Caco-2 (cell line): ENCODE measurements around the gene PDX1. TPM values are rescaled to one million over a fixed set of nuclear protein-coding genes. Genes with fewer than 3 reads are reported as not detected.

ENCODE experiments used
- BruUV-seq: library from RNA; stranded (reverse); fragments of 400-500 nt; replicated peaks from 2 replicates; lab custom pipeline; 2021; lab: Mats Ljungman, UMichigan
- CTCF ChIA-PET: fragments of 300-600 bp; sonication (Branson Sonifier 250); formaldehyde crosslinking; loops from one replicate; lab custom pipeline; 2022; ENCODE audit warnings: antibody characterized with exemption; lab: Charles Lee
- POLR2A ChIA-PET: fragments of 300-600 bp; sonication (Branson Sonifier 250); formaldehyde crosslinking; loops from one replicate; lab custom pipeline; 2022; ENCODE audit warnings: antibody characterized with exemption; lab: Charles Lee
- DNase-seq, 2 experiments: peaks; one replicate each; pipeline versions ENCODE4 v3.0.0 to v3.0.0-alpha.2; 2020 to 2022
- H3K27me3 ChIP-seq: replicated peaks from 2 replicates; pipeline ENCODE4 v1.6.0; 2011; ENCODE audit warnings: low read length; ENCODE audit not compliant: control insufficient read depth, insufficient read depth
- H3K36me3 ChIP-seq: 2 replicates; pipeline ENCODE4 v1.5.1; 2011; ENCODE audit warnings: low read length; ENCODE audit not compliant: control insufficient read depth, insufficient read depth
- H3K4me1 ChIP-seq: fragments of 250-450 bp; sonication (Bioruptor Pico); 2 replicates; pipeline ENCODE4 v1.5.1; 2020; ENCODE audit warnings: mild to moderate bottlenecking
- H3K4me3 ChIP-seq: 2 replicates; pipeline ENCODE4 v1.5.1; 2011; ENCODE audit warnings: low read depth, mild to moderate bottlenecking, control low read depth, low read length
- H3K9me3 ChIP-seq: fragments of 250-450 bp; sonication (Bioruptor Pico); 2 replicates; pipeline ENCODE4 v1.5.1; 2020; ENCODE audit warnings: mild to moderate bottlenecking, moderate library complexity
- H3K27ac Mint-ChIP-seq: one replicate; pipeline ENCODE4 v1.8.0; 2022; ENCODE audit warnings: mixed read lengths; ENCODE audit not compliant: unreplicated experiment
- H3K27me3 Mint-ChIP-seq: one replicate; pipeline ENCODE4 v1.8.0; 2022; ENCODE audit warnings: mixed read lengths; ENCODE audit not compliant: insufficient read depth, unreplicated experiment
- H3K36me3 Mint-ChIP-seq: one replicate; pipeline ENCODE4 v1.8.0; 2022; ENCODE audit warnings: mild to moderate bottlenecking, mixed read lengths; ENCODE audit not compliant: insufficient read depth, unreplicated experiment
- H3K4me1 Mint-ChIP-seq: one replicate; pipeline ENCODE4 v1.8.0; 2022; ENCODE audit warnings: low read depth, mixed read lengths; ENCODE audit not compliant: unreplicated experiment
- H3K4me3 Mint-ChIP-seq: one replicate; pipeline ENCODE4 v1.8.0; 2022; ENCODE audit warnings: mild to moderate bottlenecking, moderate library complexity, mixed read lengths; ENCODE audit not compliant: unreplicated experiment
- H3K9me3 Mint-ChIP-seq: one replicate; pipeline ENCODE4 v1.8.0; 2022; ENCODE audit warnings: mixed read lengths; ENCODE audit not compliant: unreplicated experiment
- CTCF ChIP-seq, 2 experiments: fragments of 200-600 bp in 1 of 2; IDR thresholded peaks; 1 replicate in 1 of 2; 2 replicates in 1 of 2; pipeline versions ENCODE4 v1.5.1 to v1.8.0; 2011 to 2022; ENCODE audit warnings: antibody characterized with exemption in 1 of 2, control low read depth in 1 of 2, inconsistent platforms in 1 of 2, low read depth in 1 of 2, low read length in 1 of 2, mild to moderate bottlenecking in 1 of 2, moderate library complexity in 1 of 2; ENCODE audit not compliant: insufficient read depth in 1 of 2, severe bottlenecking in 1 of 2, unreplicated experiment in 1 of 2
- intact Hi-C: fragments of 100-400 bp; cut with micrococcal nuclease; formaldehyde crosslinking; loops from one replicate; pipeline ENCODE4 v1.10.0; 2022; ENCODE audit not compliant: unreplicated experiment
- total RNA-seq: library from RNA; stranded (reverse); gene quantifications from 2 replicates; pipeline ENCODE4 v1.2.3, GENCODE V29; 2022

PDX1 gene
- total RNA-seq, 1 experiment from 2014 or later, result 3.7 TPM

GRCh38 chr13:27928805-27929753, 9.3 kb downstream of the PDX1 start:
- Histone ChIP-seq H3K9me3 (no peaks in the 10 kb centered on the region), H3K27me3 (no peaks in the 10 kb centered on the region), H3K4me1 (no peaks in the 10 kb centered on the region), H3K4me3 (no peak overlapping the region), H3K36me3 (no peaks in the 10 kb centered on the region)
- no peak for TF ChIP-seq CTCF (IDR thresholded peaks at IDR 0.05; ENCODE audit: insufficient read depth in 1 of 2, low read depth in 1 of 2, low read length in 1 of 2, severe bottlenecking in 1 of 2, unreplicated experiment in 1 of 2)
- H3K36me3 Mint-ChIP-seq, result no peaks in the 10 kb centered on the region
- no peaks in the 10 kb centered on the region for H3K4me1 Mint-ChIP-seq
- H3K9me3 Mint-ChIP-seq, result no peaks in the 10 kb centered on the region
- no peak for DNase-seq
- no peaks in the 10 kb centered on the region for H3K27me3 Mint-ChIP-seq
- POLR2A ChIA-PET, result no interaction called here
- CTCF ChIA-PET, result no interaction called here
- no peak overlapping the region for H3K4me3 Mint-ChIP-seq
- no peak overlapping the region for H3K27ac Mint-ChIP-seq
- intact Hi-C loops, result no loop called here
- BruUV-seq, result no TSS peak

GRCh38 chr13:27929868-27930267, 10.1 kb downstream of the PDX1 start:
- Histone ChIP-seq H3K4me3 (no peak overlapping the region), H3K36me3 (no peaks in the 10 kb centered on the region), H3K9me3 (no peaks in the 10 kb centered on the region), H3K27me3 (no peaks in the 10 kb centered on the region), H3K4me1 (no peaks in the 10 kb centered on the region)
- DNase-seq, result no peak
- intact Hi-C loops, result no loop called here
- H3K4me3 Mint-ChIP-seq, result no peak overlapping the region
- POLR2A ChIA-PET, result no interaction called here
- no peak for TF ChIP-seq CTCF (IDR thresholded peaks at IDR 0.05; ENCODE audit: insufficient read depth in 1 of 2, low read depth in 1 of 2, low read length in 1 of 2, severe bottlenecking in 1 of 2, unreplicated experiment in 1 of 2)
- no peaks in the 10 kb centered on the region for H3K27me3 Mint-ChIP-seq
- no TSS peak for BruUV-seq
- H3K27ac Mint-ChIP-seq, result no peak overlapping the region
- no peaks in the 10 kb centered on the region for H3K36me3 Mint-ChIP-seq
- CTCF ChIA-PET, result no interaction called here
- H3K4me1 Mint-ChIP-seq, result no peaks in the 10 kb centered on the region
- no peaks in the 10 kb centered on the region for H3K9me3 Mint-ChIP-seq

- BruUV-seq, result no TSS peak
Observed at GRCh38 chr13:27933118-27933517, 13.3 kb downstream of the PDX1 start.

More at GRCh38 chr13:27933118-27933517, 13.3 kb downstream of the PDX1 start:
- Mint-ChIP-seq H3K4me1 (no peaks in the 10 kb centered on the region), H3K9me3 (no peaks in the 10 kb centered on the region), H3K27me3 (no peaks in the 10 kb centered on the region), H3K4me3 (no peak overlapping the region), H3K27ac (no peak overlapping the region), H3K36me3 (no peaks in the 10 kb centered on the region)
- intact Hi-C loops, result no loop called here
- CTCF ChIA-PET, result interaction anchor here (1.2 kb wide), 1 partner anchor 107 kb away, joined by 4 read pairs; no protein-coding TSS in a partner anchor
- no peak overlapping the region for H3K4me3 ChIP-seq
- TF ChIP-seq CTCF (IDR thresholded peaks at IDR 0.05; ENCODE audit: insufficient read depth in 1 of 2, low read depth in 1 of 2, low read length in 1 of 2, severe bottlenecking in 1 of 2, unreplicated experiment in 1 of 2), result no peak
- POLR2A ChIA-PET, result no interaction called here
- no peaks in the 10 kb centered on the region for H3K36me3 ChIP-seq
- no peak for DNase-seq
- H3K4me1 ChIP-seq, result no peaks in the 10 kb centered on the region
- no peaks in the 10 kb centered on the region for H3K27me3 ChIP-seq
- no peaks in the 10 kb centered on the region for H3K9me3 ChIP-seq
